GM12801 (cell line): ENCODE results near the gene NDUFA7.

Experiments used
- TF ChIP-seq, protein P1 (sequence below): IDR thresholded peaks from one replicate; pipeline ENCODE4 v1.5.1; 2011; ENCODE audit warnings: control low read depth; ENCODE audit not compliant: insufficient read length; ENCODE audit errors: extremely low read depth

Gene NDUFA7

DNA sequence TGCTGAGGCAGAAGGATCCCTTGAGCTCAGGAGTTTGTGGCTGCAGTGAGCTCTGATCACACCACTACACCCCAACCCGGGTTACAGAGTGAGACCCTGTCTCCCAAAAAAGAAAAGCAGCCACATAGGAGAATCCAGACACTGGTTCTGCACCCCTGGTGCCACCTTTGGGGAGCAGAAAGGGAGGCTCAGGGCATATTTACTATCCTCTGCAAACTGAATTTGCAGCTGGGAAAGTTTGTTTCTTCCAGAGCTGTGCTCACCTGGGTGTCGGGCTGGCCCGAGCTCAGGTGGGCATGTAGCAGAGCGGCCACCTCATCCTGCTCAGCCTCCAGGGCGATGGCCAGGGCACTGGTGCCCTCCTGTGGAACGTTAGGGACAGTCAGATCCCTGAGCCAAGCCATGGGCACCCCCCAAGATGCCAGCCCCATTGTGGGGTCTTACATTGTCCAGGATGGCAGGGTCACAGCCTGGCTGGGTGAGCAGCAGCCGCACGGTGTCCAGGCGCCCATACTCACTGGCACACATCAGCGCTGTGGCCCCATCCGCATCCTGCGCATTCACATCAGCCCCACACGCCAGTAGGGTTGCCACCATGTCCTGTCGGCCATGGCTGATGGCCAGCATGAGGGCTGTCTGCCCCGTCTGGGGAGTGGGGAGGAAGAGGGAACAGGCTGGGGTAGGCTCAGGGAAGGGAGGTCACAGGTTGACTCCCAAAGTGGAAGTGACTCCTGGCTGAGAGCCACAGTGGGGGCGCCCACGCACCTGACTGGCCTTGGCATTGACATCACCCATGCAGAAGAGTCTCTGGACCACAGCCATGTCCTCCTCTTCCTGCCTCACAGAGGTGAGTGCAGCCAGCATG is 3.2 kb upstream of the NDUFA7 start:
- TF ChIP-seq, protein P1, sequence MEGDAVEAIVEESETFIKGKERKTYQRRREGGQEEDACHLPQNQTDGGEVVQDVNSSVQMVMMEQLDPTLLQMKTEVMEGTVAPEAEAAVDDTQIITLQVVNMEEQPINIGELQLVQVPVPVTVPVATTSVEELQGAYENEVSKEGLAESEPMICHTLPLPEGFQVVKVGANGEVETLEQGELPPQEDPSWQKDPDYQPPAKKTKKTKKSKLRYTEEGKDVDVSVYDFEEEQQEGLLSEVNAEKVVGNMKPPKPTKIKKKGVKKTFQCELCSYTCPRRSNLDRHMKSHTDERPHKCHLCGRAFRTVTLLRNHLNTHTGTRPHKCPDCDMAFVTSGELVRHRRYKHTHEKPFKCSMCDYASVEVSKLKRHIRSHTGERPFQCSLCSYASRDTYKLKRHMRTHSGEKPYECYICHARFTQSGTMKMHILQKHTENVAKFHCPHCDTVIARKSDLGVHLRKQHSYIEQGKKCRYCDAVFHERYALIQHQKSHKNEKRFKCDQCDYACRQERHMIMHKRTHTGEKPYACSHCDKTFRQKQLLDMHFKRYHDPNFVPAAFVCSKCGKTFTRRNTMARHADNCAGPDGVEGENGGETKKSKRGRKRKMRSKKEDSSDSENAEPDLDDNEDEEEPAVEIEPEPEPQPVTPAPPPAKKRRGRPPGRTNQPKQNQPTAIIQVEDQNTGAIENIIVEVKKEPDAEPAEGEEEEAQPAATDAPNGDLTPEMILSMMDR, result no peak

DNA sequence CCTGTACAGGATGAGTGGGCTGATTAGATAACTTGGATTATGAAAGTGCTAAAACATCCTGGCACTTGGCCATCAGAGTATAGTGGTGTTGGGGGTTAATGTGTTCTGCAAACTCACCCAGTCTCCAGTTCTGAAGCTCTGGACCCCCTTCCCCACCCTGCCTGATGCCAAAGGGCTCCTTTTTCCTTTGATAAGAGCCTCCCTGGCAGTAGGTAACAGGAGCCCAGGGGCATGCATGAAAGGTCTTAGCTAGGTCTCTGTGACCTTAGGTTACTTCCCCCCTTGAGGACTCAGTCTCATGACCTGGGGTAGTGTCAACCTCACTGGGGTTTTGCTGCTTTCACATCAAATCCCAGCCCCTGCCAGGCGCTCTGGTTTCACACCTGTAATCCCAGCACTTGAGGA is 2.6 kb upstream of the NDUFA7 start:
- TF ChIP-seq, protein P1, result no peak

DNA sequence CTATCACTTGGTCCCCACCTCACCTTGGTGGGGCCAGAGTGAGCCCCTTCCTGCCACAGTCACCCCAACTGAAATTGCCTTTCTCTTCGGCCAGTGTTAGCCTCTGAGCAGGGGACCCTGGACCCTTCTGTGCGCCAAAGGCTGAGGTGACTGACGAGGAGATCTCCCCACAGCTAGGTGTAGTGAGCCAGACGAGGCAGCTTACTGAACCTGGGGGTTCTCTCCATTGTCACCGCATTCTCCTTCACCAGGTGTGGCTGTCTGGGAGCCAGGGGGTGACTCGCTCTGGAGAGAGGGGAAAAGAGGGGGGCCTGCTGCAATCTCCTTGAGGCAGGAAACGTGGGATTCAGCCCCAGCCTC is 1.4 kb upstream of the NDUFA7 start:
- TF ChIP-seq, protein P1, result no peak

DNA sequence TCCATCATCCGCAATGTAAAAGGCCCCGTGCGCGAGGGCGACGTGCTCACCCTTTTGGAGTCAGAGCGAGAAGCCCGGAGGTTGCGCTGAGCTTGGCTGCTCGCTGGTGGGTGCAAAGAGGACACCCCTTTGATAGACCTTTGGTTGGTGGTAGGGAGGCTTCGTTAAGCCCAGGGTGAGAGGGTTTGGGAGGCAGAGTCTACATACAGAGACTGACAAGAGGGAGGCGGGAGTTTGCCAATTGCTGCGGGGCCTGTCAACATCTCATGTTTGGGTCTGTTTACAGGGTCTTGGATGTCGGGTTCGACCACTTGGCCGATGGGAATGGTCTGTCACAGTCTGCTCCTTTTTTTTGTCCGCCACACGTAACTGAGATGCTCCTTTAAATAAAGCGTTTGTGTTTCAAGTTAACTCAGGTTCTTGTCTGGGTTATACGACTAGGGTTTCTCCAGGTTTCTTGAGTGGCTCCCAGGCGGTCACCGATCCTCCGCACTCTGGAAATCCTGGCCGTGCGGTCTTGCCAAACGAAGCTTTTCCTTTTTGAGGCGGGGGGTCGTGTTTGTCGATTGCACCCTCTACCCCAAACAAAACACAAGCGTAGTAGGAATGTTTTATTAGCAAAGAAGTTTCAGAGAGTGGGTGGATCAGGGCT is 937 bp upstream of the NDUFA7 start:
- TF ChIP-seq, protein P1, result no peak

DNA sequence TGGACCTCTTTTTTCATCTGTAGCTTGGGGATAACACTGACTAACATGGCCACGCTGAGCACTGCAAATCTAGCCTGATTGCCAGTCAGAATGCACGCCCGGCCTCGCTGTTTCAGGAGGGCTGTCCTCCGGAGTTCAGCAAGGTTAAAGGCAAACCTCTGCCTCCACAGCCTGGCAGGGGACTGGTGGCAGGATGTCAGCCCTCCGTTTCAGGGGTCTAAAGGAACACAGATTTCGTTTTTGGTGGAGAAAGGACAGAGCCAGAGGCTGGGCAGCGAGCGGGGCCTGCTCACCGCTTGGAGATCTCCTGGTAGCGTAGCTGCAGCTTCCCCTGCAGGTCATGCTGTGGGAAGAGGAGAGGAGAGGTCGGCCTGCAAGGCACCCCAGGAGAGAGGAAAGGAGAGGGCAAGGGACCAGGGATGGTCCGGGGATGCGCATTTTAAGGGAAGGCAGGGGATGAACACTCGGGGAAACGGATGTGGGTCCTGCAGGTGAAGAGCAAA is 560 bp downstream of the NDUFA7 start:
- TF ChIP-seq, protein P1, result no peak

DNA sequence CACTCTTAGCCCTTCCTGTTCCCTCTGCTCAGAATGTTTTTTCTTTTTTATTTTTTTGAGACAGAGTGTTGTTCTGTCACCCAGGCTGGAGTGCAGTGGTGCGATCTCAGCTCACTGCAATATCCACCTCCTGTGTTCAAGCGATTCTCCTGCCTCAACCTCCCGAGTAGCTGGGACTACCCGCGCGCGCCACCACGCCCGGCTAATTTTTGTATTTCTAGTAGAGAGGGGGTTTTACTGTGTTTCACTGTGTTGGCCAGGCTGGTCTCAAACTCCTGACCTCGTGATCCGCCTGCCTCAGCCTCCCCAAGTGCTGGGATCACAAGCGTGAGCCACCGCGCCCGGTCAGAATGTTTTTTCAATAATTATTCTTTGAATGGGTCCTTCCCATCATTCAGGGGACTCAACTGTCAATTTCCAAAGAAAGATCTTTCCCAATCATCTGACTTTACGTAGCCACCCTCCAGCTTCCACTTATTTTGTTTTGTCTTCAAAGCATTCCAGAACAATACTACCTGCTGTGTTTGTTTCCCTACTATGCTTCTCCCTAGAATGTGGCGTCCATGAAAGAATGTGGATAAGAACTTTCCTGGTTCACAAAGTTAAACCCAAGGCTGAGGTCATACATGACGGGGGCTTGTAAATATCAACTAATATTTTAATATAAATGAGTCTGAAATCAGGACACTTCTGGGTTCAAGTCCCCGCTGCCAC is 1.2 kb downstream of the NDUFA7 start:
- TF ChIP-seq, protein P1, result no peak

DNA sequence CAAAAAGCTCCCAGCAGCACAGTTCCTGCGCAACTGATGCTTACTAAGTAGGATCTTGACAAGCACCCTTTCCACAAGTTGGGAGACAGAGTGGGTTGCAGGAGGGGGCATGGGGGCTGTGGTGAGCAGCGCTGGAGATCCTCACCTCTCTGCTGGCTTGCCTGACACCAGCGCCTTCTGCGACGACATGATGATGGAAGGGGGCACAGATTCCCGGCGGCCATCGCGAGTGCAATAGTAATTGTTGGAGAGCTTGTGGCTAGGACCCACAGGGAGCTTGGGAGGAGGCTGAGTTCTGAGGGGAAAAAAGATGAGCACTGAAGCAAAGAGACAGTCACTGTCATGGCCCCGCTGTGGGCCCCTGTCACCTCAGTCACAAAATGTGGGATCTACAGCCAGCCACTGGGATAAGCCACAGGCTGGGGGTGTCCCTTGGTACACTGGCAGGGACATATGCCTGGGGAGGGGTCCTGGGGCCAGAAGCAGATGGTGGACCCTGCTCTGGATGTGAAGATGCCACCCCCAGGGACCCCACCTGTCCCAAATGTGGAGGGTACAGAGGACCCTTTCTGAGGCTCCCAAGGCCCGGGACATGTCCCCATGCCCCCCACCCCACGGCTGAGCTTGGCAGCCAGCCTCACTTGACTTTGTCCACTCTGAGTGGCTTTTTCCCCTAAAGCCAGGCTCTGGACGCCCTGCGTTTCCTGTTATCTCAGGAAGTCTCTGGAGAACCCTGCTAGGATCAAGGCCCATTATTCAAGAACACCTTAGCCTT is 4.6 kb downstream of the NDUFA7 start:
- TF ChIP-seq, protein P1, result no peak
